H1 (cell line): ENCODE results near the gene FHL2. TPM values are rescaled to one million over a fixed set of nuclear protein-coding genes. Genes with fewer than 3 reads are reported as not detected.

Experiments
- CTCF ChIA-PET: fragments of 300-600 bp; sonication (Branson Sonifier 250); formaldehyde crosslinking; loops from one replicate; lab custom pipeline; 2021; ENCODE audit not compliant: partially characterized antibody; lab: Charles Lee
- POLR2A ChIA-PET: fragments of 300-600 bp; sonication (Branson Sonifier 250); formaldehyde crosslinking; loops from one replicate; lab custom pipeline; 2021; ENCODE audit warnings: inconsistent platforms; ENCODE audit not compliant: partially characterized antibody; lab: Charles Lee
- DNase-seq, 2 experiments: peaks; one replicate each; pipeline versions ENCODE4 v3.0.0 to v3.0.0-alpha.2; 2010 to 2022; ENCODE audit warnings: low spot score in 2 of 2, low read depth in 1 of 2, mixed read lengths in 1 of 2
- FAIRE-seq: peaks from 2 replicates; lab custom pipeline; 2011; peaks lifted over from hg19 to GRCh38; lab: Jason Lieb, UNC
- H2AFZ ChIP-seq: 2 replicates; pipeline ENCODE4 v1.8.1; 2012; ENCODE audit warnings: low read length, inconsistent platforms
- H2AK5ac ChIP-seq: 2 replicates; pipeline ENCODE4 v1.6.1; 2013; ENCODE audit warnings: low read depth, low read length
- H2BK120ac ChIP-seq: replicated peaks from 2 replicates; pipeline ENCODE3; 2013; ENCODE audit warnings: low read depth, low read length, inconsistent platforms
- H2BK12ac ChIP-seq: 2 replicates; pipeline ENCODE4 v1.6.1; 2013; ENCODE audit warnings: low read depth, low read length
- H2BK15ac ChIP-seq: 2 replicates; pipeline ENCODE4 v1.6.1; 2013; ENCODE audit warnings: low read length
- H2BK20ac ChIP-seq: 2 replicates; pipeline ENCODE4 v1.6.1; 2013; ENCODE audit warnings: low read length
- H2BK5ac ChIP-seq: 2 replicates; pipeline ENCODE4 v1.6.1; 2013; ENCODE audit warnings: low read depth, low read length
- H3K14ac ChIP-seq: 2 replicates; pipeline ENCODE4 v1.6.1; 2013; ENCODE audit warnings: inconsistent platforms; ENCODE audit not compliant: insufficient read length
- H3K18ac ChIP-seq: 2 replicates; pipeline ENCODE4 v1.6.1; 2013; ENCODE audit warnings: low read length; ENCODE audit errors: extremely low read depth
- H3K23ac ChIP-seq: 2 replicates; pipeline ENCODE4 v1.6.1; 2013; ENCODE audit warnings: inconsistent platforms; ENCODE audit not compliant: insufficient read length
- H3K23me2 ChIP-seq: 2 replicates; pipeline ENCODE4 v1.6.1; 2013; ENCODE audit warnings: low read depth, low read length
- H3K27ac ChIP-seq: 2 replicates; pipeline ENCODE4 v1.6.1; 2011; ENCODE audit warnings: low read depth, low read length, inconsistent platforms
- H3K27me3 ChIP-seq, 4 experiments: replicated peaks in 1 of 4; 1 replicate in 1 of 4; 2 replicates in 3 of 4; pipeline versions ENCODE4 v1.6.1 to v1.8.1; 2011 to 2013; ENCODE audit warnings: low read length in 3 of 4, mild to moderate bottlenecking in 3 of 4, inconsistent platforms in 2 of 4, mixed read lengths in 2 of 4, moderate library complexity in 1 of 4; ENCODE audit not compliant: control insufficient read depth in 3 of 4, insufficient read depth in 3 of 4; ENCODE audit errors: extremely low read depth in 1 of 4
- H3K36me3 ChIP-seq, 4 experiments: 2 replicates each; pipeline versions ENCODE4 v1.6.1 to v1.8.1; 2011 to 2013; ENCODE audit warnings: mild to moderate bottlenecking in 4 of 4, low read length in 3 of 4, moderate library complexity in 2 of 4, control low read depth in 1 of 4, inconsistent platforms in 1 of 4; ENCODE audit not compliant: insufficient read depth in 4 of 4, control insufficient read depth in 2 of 4
- H3K4ac ChIP-seq: replicated peaks from 2 replicates; pipeline ENCODE3; 2013; ENCODE audit warnings: low read length, low read depth, mixed read lengths, inconsistent platforms; ENCODE audit not compliant: insufficient read length
- H3K4me1 ChIP-seq, 4 experiments: replicated peaks in 1 of 4; 1 replicate in 1 of 4; 2 replicates in 3 of 4; pipeline versions ENCODE4 v1.6.1 to v1.8.1; 2011 to 2013; ENCODE audit warnings: low read length in 3 of 4, inconsistent platforms in 2 of 4, mixed read lengths in 1 of 4; ENCODE audit not compliant: insufficient read depth in 4 of 4, control insufficient read depth in 3 of 4
- H3K4me2 ChIP-seq, 2 experiments: 2 replicates each; pipeline versions ENCODE4 v1.6.1 to v1.8.1; 2011 to 2013; ENCODE audit warnings: low read depth in 2 of 2, low read length in 2 of 2, control low read depth in 1 of 2, inconsistent platforms in 1 of 2, mild to moderate bottlenecking in 1 of 2; ENCODE audit not compliant: insufficient read depth in 1 of 2
- H3K4me3 ChIP-seq, 4 experiments: fragments of 200-600, 300-600 bp in 1 of 4; sonication (generic), shearing (Covaris generic), sonication (Bioruptor Twin) in 1 of 4; 2 replicates each; pipeline versions ENCODE4 v1.5.1 to v1.8.1; 2011 to 2016; ENCODE audit warnings: low read length in 4 of 4, low read depth in 3 of 4, control low read depth in 2 of 4, inconsistent platforms in 2 of 4, mild to moderate bottlenecking in 2 of 4, mixed read lengths in 1 of 4, moderate library complexity in 1 of 4; ENCODE audit not compliant: insufficient read depth in 2 of 4; ENCODE audit errors: extremely low read depth in 1 of 4
- H3K56ac ChIP-seq: replicated peaks from 2 replicates; pipeline ENCODE3; 2013; ENCODE audit warnings: low read depth, mild to moderate bottlenecking, mixed read lengths, low read length, inconsistent platforms; ENCODE audit not compliant: insufficient read length
- H3K79me1 ChIP-seq: 2 replicates; pipeline ENCODE4 v1.6.1; 2013; ENCODE audit warnings: low read depth, low read length, control low read depth
- H3K79me2 ChIP-seq, 2 experiments: 2 replicates each; pipeline versions ENCODE4 v1.6.1 to v1.8.1; 2012 to 2013; ENCODE audit warnings: low read length in 2 of 2, mild to moderate bottlenecking in 2 of 2, inconsistent platforms in 1 of 2; ENCODE audit not compliant: insufficient read depth in 2 of 2, control insufficient read depth in 1 of 2
- H3K9ac ChIP-seq, 4 experiments: replicated peaks in 1 of 4; 1 replicate in 1 of 4; 2 replicates in 3 of 4; pipeline versions ENCODE4 v1.6.1 to v1.8.1; 2011 to 2013; ENCODE audit warnings: low read depth in 3 of 4, low read length in 3 of 4, control low read depth in 2 of 4, mild to moderate bottlenecking in 2 of 4, moderate library complexity in 2 of 4, inconsistent platforms in 1 of 4; ENCODE audit errors: extremely low read depth in 1 of 4
- H3K9me3 ChIP-seq, 2 experiments: 2 replicates each; pipeline versions ENCODE4 v1.6.1 to v1.8.1; 2012 to 2013; ENCODE audit warnings: mild to moderate bottlenecking in 2 of 2, moderate library complexity in 2 of 2, control low read depth in 1 of 2, inconsistent platforms in 1 of 2, low read depth in 1 of 2, low read length in 1 of 2, mixed read lengths in 1 of 2; ENCODE audit not compliant: insufficient read depth in 2 of 2
- H4K20me1 ChIP-seq, 2 experiments: replicated peaks in 1 of 2; 2 replicates each; pipeline versions ENCODE3 to v1.8.1; 2011 to 2013; ENCODE audit warnings: inconsistent platforms in 2 of 2, low read length in 2 of 2, mild to moderate bottlenecking in 1 of 2; ENCODE audit not compliant: insufficient read depth in 2 of 2, control insufficient read depth in 1 of 2
- H4K5ac ChIP-seq: 2 replicates; pipeline ENCODE4 v1.6.1; 2013; ENCODE audit warnings: low read length, low read depth, mixed read lengths, inconsistent platforms; ENCODE audit not compliant: insufficient read length
- H4K8ac ChIP-seq: 2 replicates; pipeline ENCODE4 v1.8.0; 2013; ENCODE audit warnings: mild to moderate bottlenecking, moderate library complexity, low read length, inconsistent platforms; ENCODE audit not compliant: insufficient read depth; ENCODE audit errors: extremely low read depth
- H4K91ac ChIP-seq: replicated peaks from 2 replicates; pipeline ENCODE3; 2013; ENCODE audit warnings: low read length, mixed read lengths, inconsistent platforms; ENCODE audit not compliant: insufficient read length
- FOSL1 ChIP-seq: IDR thresholded peaks from 2 replicates; pipeline ENCODE4 v1.6.1; 2011; ENCODE audit warnings: mild to moderate bottlenecking, low read depth, low read length, moderate library complexity; ENCODE audit not compliant: insufficient read depth
- KDM4A ChIP-seq: IDR thresholded peaks from one replicate; pipeline ENCODE4 v1.7.1; 2012; ENCODE audit warnings: low read depth, mild to moderate bottlenecking, moderate library complexity, low read length, inconsistent platforms; ENCODE audit not compliant: severe bottlenecking
- MAFK ChIP-seq: IDR thresholded peaks from 2 replicates; pipeline ENCODE4 v1.6.1; 2012; ENCODE audit warnings: low read depth, mild to moderate bottlenecking, improper control_type of control experiment, low read length
- RBBP5 ChIP-seq: IDR thresholded peaks from 2 replicates; pipeline ENCODE4 v1.7.1; 2012; ENCODE audit warnings: low read depth, mild to moderate bottlenecking, inconsistent platforms, low read length, moderate library complexity, borderline replicate concordance
- RXRA ChIP-seq: IDR thresholded peaks from 2 replicates; pipeline ENCODE4 v1.6.1; 2011; ENCODE audit warnings: low read depth, mild to moderate bottlenecking, low read length, moderate library complexity; ENCODE audit not compliant: insufficient read depth
- SIRT6 ChIP-seq: IDR thresholded peaks from one replicate; pipeline ENCODE4 v1.7.1; 2012; ENCODE audit warnings: low read length, inconsistent platforms
- SP4 ChIP-seq: IDR thresholded peaks from 2 replicates; pipeline ENCODE4 v1.6.1; 2012; ENCODE audit warnings: low read length, inconsistent platforms
- TEAD4 ChIP-seq: IDR thresholded peaks from 2 replicates; pipeline ENCODE4 v1.6.1; 2012; ENCODE audit warnings: low read depth, low read length, inconsistent platforms, mixed read lengths
- WGBS, 2 experiments: shearing (Covaris generic) in 1 of 2; methylation state at CpG; one replicate each; pipeline versions ENCODE4 v1.1.6 to v1.1.7; 2013 to 2015; ENCODE audit warnings: low lambda C conversion rate in 2 of 2, mixed read lengths in 2 of 2, inconsistent platforms in 1 of 2, low coverage in 1 of 2, missing lambda C conversion rate in 1 of 2; ENCODE audit not compliant: insufficient replicate concordance in 2 of 2, insufficient coverage in 1 of 2, insufficient read length in 1 of 2; ENCODE audit errors: extremely low coverage in 1 of 2, missing lambda C conversion rate in 1 of 2; 5-methylcytosine and 5-hydroxymethylcytosine counted together
- polyA plus RNA-seq, 7 experiments: library from polyadenylated mRNA; depleted of rRNA in 3 of 7; stranded (reverse) in 5 of 7; unstranded in 2 of 7; fragments of >200 nt in 5 of 7; fragments of 200-250 nt in 2 of 7; gene quantifications; 1 replicate in 5 of 7; 2 replicates in 1 of 7; 4 replicates in 1 of 7; pipeline versions ENCODE4 v1.2.1 to v1.2.3, GENCODE V29; 2011 to 2013; ENCODE audit warnings: missing spikeins in 2 of 7, mixed read lengths in 2 of 7
- total RNA-seq: library from RNA; stranded (reverse); fragmentation: NEBNext Ultra II Directional; extraction: Animal tissue kit (Norgen Biotek cat#: 25700); gene quantifications from 2 replicates; pipeline ENCODE4 v1.2.1, GENCODE V29; 2021
- TF ChIP-seq, protein P1 (sequence below): IDR thresholded peaks from 2 replicates; pipeline ENCODE4 v1.6.1; 2011; ENCODE audit warnings: low read depth, mild to moderate bottlenecking, low read length; ENCODE audit not compliant: insufficient read depth
- TF ChIP-seq, protein P2 (sequence below): IDR thresholded peaks from 2 replicates; pipeline ENCODE4 v1.6.1; 2012; ENCODE audit warnings: low read length, inconsistent platforms

The FHL2 gene
- total and polyA plus RNA-seq, 2 of the 8 experiments (the other 6 are each of a cell fraction or from before 2014, with no cell fraction given), result 33.2 to 64.3 TPM

DNA sequence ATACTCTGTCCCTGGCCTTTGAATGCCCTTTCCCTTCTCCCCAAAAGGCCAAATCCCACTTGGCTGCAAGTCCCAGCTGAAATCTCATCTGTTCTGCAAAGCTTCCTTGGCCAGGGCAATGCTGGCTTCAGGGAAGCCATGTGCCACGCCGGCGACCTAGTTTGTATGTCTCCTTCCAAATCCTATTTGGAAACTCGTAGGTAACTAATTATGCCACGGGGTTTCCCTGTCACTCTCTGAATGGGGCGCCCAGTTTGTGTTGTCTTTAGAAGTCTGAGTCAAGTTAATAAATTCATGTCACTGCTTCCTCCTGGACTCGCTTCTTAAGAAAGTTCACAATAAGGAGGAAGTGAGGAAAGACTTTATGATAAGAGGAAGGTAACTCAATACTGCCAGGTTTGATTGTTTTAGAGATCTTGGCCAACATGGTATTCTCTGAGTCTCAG, 19.1 kb downstream of the FHL2 start:
- 96% methylated on average over 7 of the region's 7 CpGs; no CpG with 5 or more reads in 1 of the 2 experiments for WGBS, 2 experiments

More for the DNA sequence above, 19.1 kb downstream of the FHL2 start:
- Histone ChIP-seq H3K27ac (no peak overlapping the region), H4K91ac (no peak overlapping the region), H3K79me2 (no peaks in the 10 kb centered on the region), H3K56ac (no peak overlapping the region), H4K5ac (no peak overlapping the region), H3K36me3 (peaks cover 6 to 19% (median 11%) of the 10 kb centered on the region in 4 experiments; a peak in 6 of 8 replicates), H3K4me3 (no peak overlapping the region), H3K14ac (no peak overlapping the region), H3K79me1 (no peaks in the 10 kb centered on the region), H2BK15ac (no peak overlapping the region), H2AK5ac (no peak overlapping the region), H3K4me2 (no peak overlapping the region), H3K23ac (no peak overlapping the region), H2BK12ac (no peak overlapping the region), H2AFZ (no peak overlapping the region), H4K20me1 (no peaks in the 10 kb centered on the region), H3K18ac (no peak overlapping the region), H3K23me2 (no peaks in the 10 kb centered on the region), H4K8ac (no peak overlapping the region), H2BK20ac (no peak overlapping the region), H3K9me3 (no peaks in the 10 kb centered on the region), H3K4me1 (no peaks in the 10 kb centered on the region; a peak in 2 of 7 replicates), H3K27me3 (no peaks in the 10 kb centered on the region), H2BK5ac (no peak overlapping the region), H3K9ac (no peak overlapping the region), H2BK120ac (no peak overlapping the region), H3K4ac (no peak overlapping the region)
- no peak for DNase-seq
- ChIA-PET CTCF (interaction anchor here (1.0 to 2.6 kb wide), 6 partner anchors 13 to 169 kb away, joined by 3 to 8 read pairs (median 3); no protein-coding TSS in a partner anchor), POLR2A (interaction anchor here (1.1 to 1.8 kb wide), 2 partner anchors 19 to 48 kb away, joined by 3 to 7 read pairs; partner anchors contain the start of gene FHL2)
- TF ChIP-seq, protein P1, sequence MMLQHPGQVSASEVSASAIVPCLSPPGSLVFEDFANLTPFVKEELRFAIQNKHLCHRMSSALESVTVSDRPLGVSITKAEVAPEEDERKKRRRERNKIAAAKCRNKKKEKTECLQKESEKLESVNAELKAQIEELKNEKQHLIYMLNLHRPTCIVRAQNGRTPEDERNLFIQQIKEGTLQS, result no peak
- TF ChIP-seq TEAD4 (no peak), SP4 (no peak), SIRT6 (no peak), KDM4A (no peak), FOSL1 (no peak), RBBP5 (no peak), RXRA (no peak), MAFK (no peak)
- TF ChIP-seq, protein P2, sequence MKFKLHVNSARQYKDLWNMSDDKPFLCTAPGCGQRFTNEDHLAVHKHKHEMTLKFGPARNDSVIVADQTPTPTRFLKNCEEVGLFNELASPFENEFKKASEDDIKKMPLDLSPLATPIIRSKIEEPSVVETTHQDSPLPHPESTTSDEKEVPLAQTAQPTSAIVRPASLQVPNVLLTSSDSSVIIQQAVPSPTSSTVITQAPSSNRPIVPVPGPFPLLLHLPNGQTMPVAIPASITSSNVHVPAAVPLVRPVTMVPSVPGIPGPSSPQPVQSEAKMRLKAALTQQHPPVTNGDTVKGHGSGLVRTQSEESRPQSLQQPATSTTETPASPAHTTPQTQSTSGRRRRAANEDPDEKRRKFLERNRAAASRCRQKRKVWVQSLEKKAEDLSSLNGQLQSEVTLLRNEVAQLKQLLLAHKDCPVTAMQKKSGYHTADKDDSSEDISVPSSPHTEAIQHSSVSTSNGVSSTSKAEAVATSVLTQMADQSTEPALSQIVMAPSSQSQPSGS, result no peak
- no peak for FAIRE-seq
